HG03060 (cell line): ENCODE results near the gene IFT22.
"Not testable (repeated sequence)": the region's sequence is repeated elsewhere in the genome, so short reads cannot be mapped to it uniquely, and the experiment has no call there.

Source experiments
- ATAC-seq: cut with Tn5 transposase; IDR thresholded peaks from one replicate; pipeline ENCODE4 v1.9.1; 2021; ENCODE audit warnings: low read depth, moderate number of reproducible peaks; ENCODE audit not compliant: unreplicated experiment

The IFT22 gene

DNA sequence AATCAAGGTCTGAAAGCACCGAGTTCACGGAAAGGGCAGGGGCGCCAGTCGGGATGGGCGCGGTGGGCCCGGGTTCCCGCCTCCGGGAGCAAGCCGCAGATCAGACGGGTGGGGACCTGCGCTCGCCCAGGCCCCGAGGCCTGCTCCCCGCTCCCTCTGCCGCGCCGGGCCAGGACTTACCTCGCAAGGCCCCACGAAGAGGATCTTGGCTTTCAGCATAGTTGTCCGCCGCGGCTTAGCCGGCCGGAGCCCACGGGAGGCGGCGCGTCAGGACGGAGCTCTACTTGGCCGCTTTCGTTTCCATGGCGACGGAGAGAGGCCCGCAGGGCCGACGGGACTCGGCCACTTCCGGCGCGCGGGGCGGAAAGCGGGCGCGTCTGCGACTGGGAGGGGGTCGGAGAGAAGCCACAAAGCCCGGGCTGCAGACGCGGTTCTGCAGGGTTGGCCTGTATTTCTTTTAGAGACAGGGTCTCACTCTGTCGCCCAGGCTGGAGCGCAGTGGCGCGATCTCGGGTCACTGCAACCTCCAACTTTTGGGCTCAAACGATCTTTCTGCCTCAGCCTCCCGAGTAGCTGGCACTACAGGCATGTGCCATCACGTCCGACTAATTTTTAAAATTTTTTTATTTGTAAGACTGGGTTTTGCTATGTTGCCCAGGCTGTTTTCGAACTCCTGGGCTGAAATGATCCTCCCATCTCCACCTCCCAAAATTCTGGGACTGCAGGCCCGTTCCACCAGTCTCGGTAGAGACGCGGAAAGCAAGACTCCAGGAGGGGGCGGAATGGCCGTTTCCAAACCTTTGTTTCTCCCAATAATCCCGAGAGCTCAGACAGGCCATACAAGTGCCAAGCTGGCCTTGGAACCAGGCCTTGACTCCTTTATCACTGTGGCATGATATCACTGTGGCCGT lies at the start of gene IFT22:
IFT22 (minus strand) TSS at position 322 of the 911 bp plus-strand sequence; CDS start at position 219, 103 bp downstream.
- ATAC-seq: no peak

DNA sequence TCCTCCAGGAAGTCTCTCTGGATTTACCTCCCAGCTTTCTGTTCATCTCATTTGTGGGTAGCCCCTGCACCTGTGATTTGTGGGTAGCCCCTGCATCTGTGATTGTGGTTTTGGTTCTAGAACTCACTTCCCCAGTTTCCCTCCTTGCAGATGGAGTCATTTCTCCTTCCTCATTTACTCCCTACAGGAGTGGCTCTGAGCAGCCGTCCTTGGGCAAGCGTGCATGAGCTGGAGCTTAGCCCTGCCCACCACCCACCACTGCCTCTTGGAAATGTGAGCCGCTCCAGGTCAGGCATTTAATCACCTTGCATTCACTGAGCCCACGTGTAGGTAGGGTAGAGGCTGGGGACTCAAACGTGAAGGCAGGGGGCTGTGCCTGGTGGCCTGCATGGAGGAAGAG lies 49.2 kb upstream of the IFT22 start:
- ATAC-seq: no peak

DNA sequence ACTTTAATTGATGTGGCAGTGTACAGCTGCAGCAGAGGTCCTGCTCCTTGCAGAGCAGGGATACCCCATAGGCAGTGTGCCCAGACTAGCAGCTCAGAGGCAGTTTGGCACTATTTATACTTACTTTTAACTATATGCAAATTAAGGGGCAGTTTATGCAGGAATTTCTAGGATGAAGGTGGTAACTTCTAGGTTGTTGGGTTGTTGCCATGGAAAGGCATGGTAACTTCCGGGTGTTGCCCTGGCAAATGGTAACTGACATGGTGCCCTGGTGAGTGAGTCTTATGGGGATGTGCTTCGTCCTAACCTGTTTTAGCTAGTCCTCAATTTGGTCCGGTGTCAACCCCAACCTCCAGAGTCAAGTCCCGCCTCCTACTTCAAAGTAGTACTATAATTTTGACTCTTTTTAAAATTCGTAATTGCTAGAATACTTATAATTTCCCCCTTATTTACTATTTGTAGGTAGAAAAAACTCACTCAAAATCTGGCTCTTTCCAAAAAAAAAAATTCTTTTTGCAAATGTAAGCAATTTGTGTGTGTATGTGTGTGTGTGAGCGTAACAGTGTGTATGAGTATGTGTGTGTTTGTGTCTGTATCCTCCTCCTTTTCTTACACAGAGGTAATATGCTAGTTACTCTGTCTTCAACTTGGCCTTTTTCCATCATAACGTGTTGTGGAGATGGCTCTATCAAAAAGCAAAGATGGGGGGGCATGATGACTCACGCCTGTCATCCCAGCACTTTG lies 47.0 kb upstream of the IFT22 start:
- ATAC-seq: no peak

DNA sequence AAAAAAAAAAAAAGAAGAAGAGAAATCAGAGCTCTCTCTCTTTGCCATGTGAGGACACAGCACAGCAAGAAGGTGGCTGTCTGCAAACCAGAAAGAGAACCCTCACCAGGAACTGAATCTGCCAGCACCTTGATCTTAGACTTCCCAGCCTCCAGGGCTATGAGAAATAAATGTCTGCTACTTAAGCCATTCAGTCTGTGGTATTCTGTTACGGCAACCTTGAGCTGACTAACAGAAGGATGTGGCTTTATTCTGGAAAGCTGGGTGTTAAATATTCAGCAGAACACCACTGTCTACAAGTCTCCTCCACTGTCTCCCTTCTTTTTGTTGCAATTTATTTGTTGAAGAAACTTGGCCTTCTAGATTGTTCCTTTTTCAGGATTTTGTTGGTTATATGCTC lies 46.1 kb upstream of the IFT22 start:
- ATAC-seq: no peak

DNA sequence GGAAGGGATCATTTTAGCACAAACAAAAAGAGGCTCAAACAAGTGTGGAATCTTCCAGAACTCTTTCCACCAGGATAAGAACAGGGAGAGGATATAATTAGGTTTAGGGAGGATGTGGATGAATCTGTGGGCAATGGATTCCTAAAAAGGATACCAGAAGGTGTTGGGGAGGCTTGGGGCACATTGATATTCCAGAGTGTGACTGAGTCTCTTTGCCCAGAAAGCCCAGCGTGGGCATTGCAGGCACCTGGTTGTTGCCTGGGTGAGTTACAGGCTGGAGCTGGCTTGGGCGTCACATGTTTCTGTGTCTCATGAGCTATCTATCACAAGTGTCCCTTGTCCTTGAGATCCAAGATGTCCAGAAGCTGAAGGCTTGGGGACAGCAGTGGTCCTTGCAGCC lies 44.3 kb upstream of the IFT22 start:
- ATAC-seq: no peak

DNA sequence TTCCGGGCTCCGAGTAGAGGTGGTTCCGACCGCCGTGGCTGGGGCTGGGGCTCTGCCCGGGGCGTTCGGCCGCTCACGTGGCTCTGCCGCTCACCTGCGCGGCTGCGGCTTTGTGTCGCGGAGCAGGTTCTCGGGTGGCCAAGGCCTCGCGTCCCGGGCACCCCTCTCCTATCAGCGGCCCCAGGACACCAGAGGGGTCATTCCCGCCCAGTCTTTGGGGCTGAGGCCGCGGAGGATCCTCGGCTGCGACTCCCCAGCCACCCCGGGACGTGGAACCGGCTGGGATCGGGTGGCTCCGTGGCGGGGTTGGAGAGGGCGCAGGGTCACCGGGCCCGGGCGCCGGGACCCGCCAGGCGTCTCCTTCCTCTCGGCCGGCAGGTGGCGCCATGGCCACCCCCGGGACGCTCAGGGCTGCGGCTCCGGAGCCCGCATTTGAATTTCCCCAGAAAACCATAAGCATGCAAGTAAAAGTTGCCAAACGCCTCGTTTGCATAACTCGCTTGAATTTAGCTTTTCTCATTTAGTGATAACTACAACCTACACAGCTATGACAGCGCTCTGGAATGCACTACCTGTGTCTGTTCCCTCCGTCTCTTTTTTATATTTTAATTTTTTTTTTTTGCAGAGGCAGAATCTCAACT lies 42.2 kb upstream of the IFT22 start:
- no peak for ATAC-seq

DNA sequence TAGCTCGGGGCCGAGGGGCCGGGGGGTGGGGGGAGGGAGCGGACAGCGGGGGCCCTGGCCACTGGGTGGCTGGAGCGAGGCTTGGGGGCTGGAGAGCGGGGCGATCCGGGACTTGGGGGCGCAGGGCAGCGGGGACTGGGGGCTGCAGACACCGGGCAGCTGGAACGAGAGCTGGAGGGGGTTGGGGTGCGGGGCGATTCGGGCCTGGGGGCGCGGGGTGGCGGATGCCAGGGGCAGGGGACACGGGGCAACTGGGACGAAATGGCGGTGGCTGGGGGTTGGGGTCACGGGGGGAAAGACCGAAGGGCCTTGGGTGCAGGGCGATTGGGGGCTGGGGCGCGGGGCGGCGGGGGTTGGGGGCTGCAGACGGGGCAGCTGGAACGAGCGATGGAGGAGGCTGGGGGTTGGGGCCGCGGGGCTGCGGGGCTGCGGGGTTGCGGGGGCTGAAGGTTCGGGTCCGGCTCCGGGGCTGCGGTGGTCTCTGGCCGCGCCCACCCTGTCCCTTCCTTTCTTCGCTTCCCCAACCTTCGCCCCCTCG lies 41.7 kb upstream of the IFT22 start:
- ATAC-seq: no peak

DNA sequence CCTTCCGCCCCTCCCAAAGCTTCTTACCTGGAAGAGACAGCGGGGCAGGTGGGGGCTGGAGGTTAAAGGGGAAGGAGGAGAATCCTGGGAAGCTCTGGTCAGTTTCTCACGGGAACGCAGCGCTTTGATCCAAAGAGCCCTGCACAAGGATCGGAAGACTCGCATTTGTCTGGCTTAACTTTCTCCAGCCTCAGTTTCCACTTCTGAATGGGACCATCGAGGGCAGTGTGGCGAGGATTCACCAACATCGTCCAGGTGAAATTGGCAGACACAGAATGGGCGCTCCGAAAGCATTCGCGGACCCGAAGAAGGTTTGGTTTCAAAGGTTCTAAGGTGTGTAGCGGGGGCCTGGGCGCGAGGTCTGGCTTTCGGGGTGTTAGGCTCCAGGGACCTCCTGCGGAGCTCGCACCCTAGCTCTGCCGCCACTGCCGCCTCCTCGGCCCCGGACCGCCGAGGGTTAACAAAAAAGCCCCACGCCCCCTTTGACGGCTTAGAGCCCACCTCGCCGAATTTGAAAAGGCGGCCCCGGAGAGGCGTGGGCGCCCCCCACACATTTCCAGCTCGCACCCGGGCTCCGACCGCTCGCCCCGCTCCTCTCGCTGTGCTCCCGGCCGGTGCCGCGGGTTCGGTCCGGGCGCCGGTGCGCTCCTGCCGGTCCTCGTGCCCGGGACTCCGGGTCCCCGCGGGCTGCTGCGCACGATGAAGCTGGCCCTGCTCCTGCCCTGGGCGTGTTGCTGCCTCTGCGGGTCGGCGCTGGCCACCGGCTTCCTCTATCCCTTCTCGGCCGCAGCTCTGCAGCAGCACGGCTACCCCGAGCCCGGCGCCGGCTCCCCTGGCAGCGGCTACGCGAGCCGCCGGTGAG lies 41.0 kb upstream of the IFT22 start, which contains the start of gene COL26A1:
COL26A1 (plus strand) TSS at position 542 of the 862 bp plus-strand sequence; CDS start at position 700, 158 bp downstream.
- no peak for ATAC-seq

DNA sequence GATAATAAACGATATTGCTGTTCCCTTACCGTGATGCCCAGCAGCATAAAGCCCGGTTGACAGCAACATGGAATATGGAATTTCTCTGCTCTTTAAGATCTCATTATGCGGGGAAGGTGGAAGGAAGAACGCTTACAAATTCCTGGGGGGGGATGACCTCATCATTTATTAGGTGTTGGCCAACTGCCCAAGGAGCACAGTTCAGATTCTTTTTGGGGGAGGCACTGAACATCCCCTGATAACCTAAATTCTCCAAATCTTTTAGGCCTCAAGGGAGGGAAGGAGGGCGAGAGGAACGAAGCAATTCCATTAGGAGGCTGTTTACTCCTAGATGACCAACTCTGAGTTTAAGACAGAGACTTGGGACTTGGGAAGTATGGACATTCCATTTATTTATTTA lies 35.8 kb upstream of the IFT22 start:
- no peak for ATAC-seq

DNA sequence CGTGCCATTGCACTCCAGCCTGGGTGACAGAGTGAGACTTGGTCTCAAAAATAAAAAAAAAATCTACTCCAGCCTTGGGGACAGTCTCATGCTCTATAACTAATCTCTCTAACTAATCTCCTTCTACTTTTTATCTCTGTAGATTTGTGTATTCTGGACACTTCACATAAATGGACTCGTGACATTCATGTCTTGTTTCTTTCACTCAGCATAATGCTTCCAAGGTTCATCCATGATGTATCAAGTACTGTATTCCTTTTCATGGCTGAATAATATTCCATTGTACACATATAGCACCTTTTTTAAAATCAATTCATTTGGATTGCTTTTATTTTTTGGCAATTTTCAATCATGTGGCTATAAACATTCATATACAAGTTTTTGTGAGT lies 31.3 kb upstream of the IFT22 start:
- no peak for ATAC-seq

DNA sequence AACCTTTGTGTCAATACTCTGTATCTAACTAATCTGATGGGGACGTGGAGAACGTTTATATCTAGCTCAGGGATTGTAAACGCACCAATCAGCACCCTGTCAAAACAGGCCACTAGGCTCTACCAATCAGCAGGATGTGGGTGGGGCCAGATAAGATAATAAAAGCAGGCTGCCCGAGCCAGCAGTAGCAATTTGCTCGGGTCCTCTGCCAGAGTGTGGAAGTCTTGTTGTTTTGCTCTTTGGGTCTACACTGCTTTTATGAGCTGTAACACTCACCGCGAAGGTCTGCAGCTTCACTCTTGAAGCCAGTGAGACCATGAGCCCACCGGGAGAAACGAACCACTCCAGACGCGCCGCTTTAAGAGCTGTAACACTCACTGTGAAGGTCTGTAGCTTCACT lies 27.7 kb upstream of the IFT22 start:
- not testable (repeated sequence) for ATAC-seq

DNA sequence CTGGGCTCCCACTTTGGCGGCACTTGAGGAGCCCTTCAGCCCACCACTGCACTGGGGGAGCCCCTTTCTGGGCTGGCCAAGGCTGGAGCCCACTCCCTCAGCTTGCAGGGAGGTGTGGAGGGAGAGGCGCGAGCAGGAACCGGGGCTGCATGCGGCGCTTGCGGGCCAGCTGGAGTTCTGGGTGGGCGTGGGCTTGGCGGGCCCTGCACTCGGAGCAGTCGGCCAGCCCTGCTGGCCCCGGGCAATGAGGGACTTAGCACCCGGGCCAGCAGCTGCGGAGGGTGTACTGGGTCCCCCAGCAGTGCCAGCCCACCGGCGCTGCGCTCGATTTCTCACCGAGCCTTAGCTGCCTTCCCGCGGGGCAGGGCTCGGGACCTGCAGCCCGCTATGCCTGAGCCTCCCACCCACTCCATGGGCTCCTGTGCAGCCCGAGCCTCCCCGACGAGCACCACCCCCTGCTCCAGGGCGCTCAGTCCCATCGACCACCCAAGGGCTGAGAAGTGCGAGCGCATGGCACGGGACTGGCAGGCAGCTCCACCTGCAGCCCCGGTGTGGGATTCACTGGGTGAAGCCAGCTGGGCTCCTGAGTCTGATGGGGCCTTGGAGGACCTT lies 26.9 kb upstream of the IFT22 start:
- not testable (repeated sequence) for ATAC-seq

DNA sequence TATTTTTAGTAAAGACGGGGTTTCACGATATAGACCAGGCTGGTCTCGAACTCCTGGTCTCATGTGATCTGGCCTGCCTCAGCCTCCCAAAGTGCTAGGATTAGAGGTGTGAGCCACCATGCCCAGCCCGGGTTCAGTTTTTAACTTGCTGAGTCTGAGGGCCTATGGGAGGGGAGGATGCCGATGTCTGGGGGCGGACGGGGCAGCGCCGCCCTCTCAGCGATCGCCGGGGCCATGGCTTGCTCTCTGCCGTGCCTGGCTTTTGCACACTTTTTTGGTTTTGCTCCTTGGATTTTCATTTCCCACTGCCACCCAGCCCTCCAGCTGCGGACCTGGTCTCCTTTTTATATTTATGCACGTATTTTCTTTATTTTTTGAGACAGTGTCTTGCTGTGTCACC lies 25.9 kb upstream of the IFT22 start:
- no peak for ATAC-seq

DNA sequence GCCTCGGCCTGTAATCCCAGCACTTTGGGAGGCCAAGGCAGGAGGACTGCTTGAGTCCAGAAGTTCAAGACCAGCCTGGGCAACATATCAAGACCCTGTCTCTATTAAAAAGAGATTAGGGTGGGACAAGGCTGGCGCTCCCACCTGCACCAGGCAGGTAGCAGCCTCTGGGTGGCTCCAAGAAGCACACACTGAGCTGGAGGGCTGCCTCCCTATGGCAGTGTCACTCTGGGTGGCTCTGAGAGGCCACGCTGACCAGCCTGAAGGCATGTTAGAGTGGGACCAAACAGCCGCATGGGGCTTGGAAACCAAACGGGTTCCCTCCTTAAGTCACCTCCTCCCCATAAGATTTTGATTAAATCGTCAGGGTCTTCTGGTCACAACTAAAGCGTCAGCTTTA lies 21.3 kb upstream of the IFT22 start:
- no peak for ATAC-seq

DNA sequence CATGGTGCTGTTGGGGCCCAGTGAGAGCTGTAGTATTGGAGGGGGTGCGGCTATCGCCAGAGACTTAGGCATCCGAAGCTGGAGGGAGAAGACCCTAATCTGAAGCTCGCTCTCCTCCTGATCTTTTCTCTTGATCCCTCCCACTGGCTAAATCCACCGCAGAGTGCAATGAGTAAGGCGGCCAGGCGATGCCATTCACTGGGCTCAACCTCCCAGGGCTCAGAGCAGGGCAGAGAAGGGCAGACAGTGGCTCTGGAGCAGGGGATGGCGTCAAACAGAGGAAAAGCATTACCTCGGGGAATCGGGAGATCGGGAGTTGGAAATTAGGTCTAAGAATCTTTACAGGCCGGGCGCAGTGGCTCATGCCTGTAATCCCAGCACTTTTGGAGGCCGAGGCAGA lies 18.8 kb upstream of the IFT22 start:
- ATAC-seq: no peak

DNA sequence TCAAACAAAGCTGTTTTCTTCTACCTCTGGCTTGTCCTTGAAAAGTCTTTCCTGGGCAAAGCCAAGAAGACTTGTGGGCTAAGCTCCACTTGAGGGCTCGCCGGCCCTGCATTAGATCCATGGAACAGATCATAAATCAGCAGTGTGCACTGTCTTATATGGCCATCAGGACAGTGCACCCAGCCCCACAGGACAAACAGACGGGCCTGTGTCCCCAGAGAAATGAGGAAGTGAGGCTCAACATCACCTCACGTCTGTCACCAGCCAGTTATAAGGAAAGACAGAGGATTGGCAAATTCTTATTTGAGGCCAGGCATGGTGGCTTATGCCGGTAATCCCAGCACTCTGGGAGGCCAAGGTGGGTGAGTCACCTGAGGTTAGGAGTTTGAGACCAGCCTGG lies 12.3 kb upstream of the IFT22 start:
- ATAC-seq: no peak

DNA sequence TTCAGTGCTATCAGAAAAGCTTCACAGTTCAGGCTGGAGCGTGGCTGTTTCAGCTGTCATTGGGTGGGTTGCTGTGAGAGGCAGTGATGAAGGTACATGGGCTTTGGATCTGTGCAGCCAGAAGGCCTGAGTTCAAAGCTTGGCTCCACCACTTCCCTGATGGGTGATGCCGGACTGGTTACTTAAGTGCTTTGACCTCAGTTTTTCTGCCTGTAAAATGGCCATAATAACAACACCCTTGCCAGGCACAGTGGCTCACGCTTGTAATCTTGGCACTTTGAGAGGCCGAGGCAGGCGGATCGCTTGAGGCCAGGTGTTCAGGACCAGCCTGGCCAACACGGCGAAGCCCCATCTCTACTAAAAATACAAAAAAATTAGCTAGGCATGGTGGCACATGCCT lies 10.4 kb upstream of the IFT22 start:
- no peak for ATAC-seq

DNA sequence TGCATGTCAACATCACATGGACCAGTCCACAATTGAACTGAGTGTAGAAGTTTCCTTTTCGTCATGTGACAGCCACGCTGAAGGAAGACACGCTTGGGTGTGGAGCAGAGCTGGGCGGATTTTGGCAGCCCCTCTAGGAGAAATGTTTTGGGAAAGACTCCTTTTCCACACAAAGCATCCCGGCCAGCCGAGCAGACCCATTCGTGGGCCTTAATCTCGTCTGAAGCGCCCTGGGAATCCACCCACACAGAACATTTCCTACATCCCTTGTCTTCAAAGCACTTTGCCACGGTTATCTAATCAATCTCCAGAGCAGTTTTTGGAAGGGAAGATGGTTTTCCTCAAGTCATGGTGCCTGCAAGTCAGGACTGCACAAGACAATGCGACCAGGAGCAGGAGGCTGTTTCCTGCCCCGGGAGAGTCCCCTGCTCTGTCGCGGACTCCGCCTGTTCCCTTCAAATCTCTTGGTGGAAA lies 8.4 kb upstream of the IFT22 start:
- no peak for ATAC-seq

DNA sequence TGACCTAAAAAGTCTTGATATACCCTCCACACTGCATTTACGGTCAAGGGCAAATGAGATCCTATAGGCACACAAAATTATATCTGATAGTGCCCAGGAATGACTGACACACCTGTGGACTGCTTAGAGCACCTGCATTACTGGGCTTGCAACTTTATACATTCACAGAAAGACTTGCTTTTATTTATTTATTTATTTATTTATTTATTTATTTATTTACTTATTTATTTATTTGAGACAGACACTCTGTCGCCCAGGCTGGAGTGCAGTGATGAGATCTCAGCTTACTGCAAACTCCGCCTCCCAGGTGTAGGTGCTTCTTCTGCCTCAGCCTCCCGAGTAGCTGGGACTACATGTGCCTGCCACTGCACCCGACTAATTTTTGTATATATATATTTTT lies 6.5 kb upstream of the IFT22 start:
- ATAC-seq: no peak
